H9 (cell line): Measurements from ENCODE around the gene TSSK2. TPM values are rescaled to one million over a fixed set of nuclear protein-coding genes. Genes with fewer than 3 reads are reported as not detected.
A peak's percentile ranks its signal among the peaks of the same experiment; 100 is the strongest.

Experiments used
- DNase-seq: peaks from one replicate; pipeline ENCODE4 v3.0.0-alpha.2; 2017
- H2AFZ ChIP-seq: one replicate; pipeline ENCODE4 v1.6.1; 2013; ENCODE audit warnings: mild to moderate bottlenecking, low read length, control low read depth, moderate library complexity
- H2AK5ac ChIP-seq: 2 replicates; pipeline ENCODE4 v1.6.1; 2013; ENCODE audit warnings: low read length, control low read depth, mixed read lengths; ENCODE audit not compliant: insufficient read length
- H2BK120ac ChIP-seq: one replicate; pipeline ENCODE4 v1.6.1; 2013; ENCODE audit warnings: low read depth, mild to moderate bottlenecking, low read length, control low read depth, inconsistent platforms; ENCODE audit not compliant: poor library complexity, severe bottlenecking
- H2BK12ac ChIP-seq: 2 replicates; pipeline ENCODE4 v1.6.1; 2013; ENCODE audit warnings: low read length, control low read depth, mixed read lengths, low read depth; ENCODE audit not compliant: insufficient read length
- H2BK15ac ChIP-seq: 2 replicates; pipeline ENCODE4 v1.6.1; 2013; ENCODE audit warnings: low read depth, low read length, control low read depth
- H2BK20ac ChIP-seq: one replicate; pipeline ENCODE4 v1.6.1; 2013; ENCODE audit warnings: low read depth, mild to moderate bottlenecking, low read length, control low read depth, inconsistent platforms; ENCODE audit not compliant: poor library complexity, severe bottlenecking
- H2BK5ac ChIP-seq: 2 replicates; pipeline ENCODE4 v1.6.1; 2013; ENCODE audit warnings: low read length, control low read depth, mixed read lengths; ENCODE audit not compliant: insufficient read length
- H3K14ac ChIP-seq: 2 replicates; pipeline ENCODE4 v1.6.1; 2013; ENCODE audit warnings: low read length, control low read depth; ENCODE audit not compliant: insufficient read depth
- H3K18ac ChIP-seq: 2 replicates; pipeline ENCODE4 v1.6.1; 2013; ENCODE audit warnings: low read depth, mild to moderate bottlenecking, mixed read lengths, low read length, control low read depth; ENCODE audit not compliant: insufficient read length
- H3K23ac ChIP-seq: 2 replicates; pipeline ENCODE4 v1.6.1; 2013; ENCODE audit warnings: low read length, control low read depth, mixed read lengths, low read depth; ENCODE audit not compliant: insufficient read length
- H3K23me2 ChIP-seq: 2 replicates; pipeline ENCODE4 v1.6.1; 2013; ENCODE audit warnings: low read depth, mild to moderate bottlenecking, mixed read lengths, low read length, control low read depth; ENCODE audit not compliant: insufficient read length, poor library complexity, severe bottlenecking
- H3K27ac ChIP-seq: 2 replicates; pipeline ENCODE4 v1.5.1; 2013; ENCODE audit warnings: low read length, control low read depth, mixed read lengths, low read depth; ENCODE audit not compliant: insufficient read length
- H3K27me3 ChIP-seq: 2 replicates; pipeline ENCODE4 v1.6.1; 2013; ENCODE audit warnings: low read length, control low read depth, inconsistent platforms; ENCODE audit not compliant: insufficient read depth
- H3K4ac ChIP-seq: 2 replicates; pipeline ENCODE4 v1.6.1; 2013; ENCODE audit warnings: low read depth, mild to moderate bottlenecking, control low read depth, inconsistent platforms, low read length, moderate library complexity
- H3K4me1 ChIP-seq: 2 replicates; pipeline ENCODE4 v1.6.1; 2013; ENCODE audit warnings: low read length, control low read depth, inconsistent platforms; ENCODE audit not compliant: insufficient read depth
- H3K4me2 ChIP-seq: 2 replicates; pipeline ENCODE4 v1.6.1; 2013; ENCODE audit warnings: low read length, control low read depth, mixed read lengths; ENCODE audit not compliant: insufficient read length, insufficient read depth
- H3K56ac ChIP-seq: 2 replicates; pipeline ENCODE4 v1.6.1; 2013; ENCODE audit warnings: low read depth, mild to moderate bottlenecking, mixed read lengths, low read length, control low read depth; ENCODE audit not compliant: insufficient read length
- H3K79me1 ChIP-seq: 2 replicates; pipeline ENCODE4 v1.6.1; 2013; ENCODE audit warnings: low read depth, mild to moderate bottlenecking, moderate library complexity, low read length, control low read depth, inconsistent platforms; ENCODE audit not compliant: insufficient read depth, poor library complexity, severe bottlenecking
- H3K79me2 ChIP-seq: 2 replicates; pipeline ENCODE4 v1.6.1; 2013; ENCODE audit warnings: low read length, control low read depth, inconsistent platforms; ENCODE audit not compliant: insufficient read depth
- H3K9ac ChIP-seq: 2 replicates; pipeline ENCODE4 v1.6.1; 2013; ENCODE audit warnings: low read length, control low read depth, mixed read lengths; ENCODE audit not compliant: insufficient read length; ENCODE audit errors: extremely low read depth
- H3K9me3 ChIP-seq: one replicate; pipeline ENCODE4 v1.6.1; 2013; ENCODE audit warnings: low read depth, low read length, inconsistent platforms; ENCODE audit not compliant: control insufficient read depth
- H3T11ph ChIP-seq: one replicate; pipeline ENCODE4 v1.6.1; 2013; ENCODE audit warnings: mild to moderate bottlenecking, low read length, control low read depth, inconsistent platforms
- H4K20me1 ChIP-seq: one replicate; pipeline ENCODE4 v1.6.1; 2013; ENCODE audit not compliant: control insufficient read depth, insufficient read length, insufficient read depth
- H4K5ac ChIP-seq: 2 replicates; pipeline ENCODE4 v1.6.1; 2013; ENCODE audit warnings: low read depth, mild to moderate bottlenecking, mixed read lengths, low read length, control low read depth; ENCODE audit not compliant: insufficient read length
- H4K8ac ChIP-seq: replicated peaks from 2 replicates; pipeline ENCODE4 v1.6.1; 2013; ENCODE audit warnings: low read length, control low read depth, mixed read lengths, low read depth; ENCODE audit not compliant: insufficient read length
- H4K91ac ChIP-seq: 2 replicates; pipeline ENCODE4 v1.6.1; 2013; ENCODE audit warnings: low read depth, mild to moderate bottlenecking, moderate library complexity, mixed read lengths, low read length, control low read depth; ENCODE audit not compliant: insufficient read length
- H3K27ac Mint-ChIP-seq, 3 experiments: 2 replicates in 2 of 3; 3 replicates in 1 of 3; pipeline ENCODE4 v1.8.0; 2020 to 2021; ENCODE audit warnings: mixed read lengths in 3 of 3, mild to moderate bottlenecking in 1 of 3, moderate library complexity in 1 of 3
- H3K27me3 Mint-ChIP-seq: 2 replicates; pipeline ENCODE4 v1.8.0; 2021; ENCODE audit warnings: low read depth, mild to moderate bottlenecking, moderate library complexity, mixed read lengths
- H3K36me3 Mint-ChIP-seq, 3 experiments: 2 replicates in 2 of 3; 3 replicates in 1 of 3; pipeline ENCODE4 v1.8.0; 2020 to 2021; ENCODE audit warnings: low read depth in 3 of 3, mixed read lengths in 3 of 3; ENCODE audit not compliant: insufficient read depth in 1 of 3
- H3K4me1 Mint-ChIP-seq, 2 experiments: 2 replicates each; pipeline ENCODE4 v1.8.0; 2020; ENCODE audit warnings: mixed read lengths in 2 of 2
- H3K4me3 Mint-ChIP-seq, 2 experiments: 2 replicates in 1 of 2; 3 replicates in 1 of 2; pipeline ENCODE4 v1.8.0; 2020 to 2021; ENCODE audit warnings: mild to moderate bottlenecking in 2 of 2, mixed read lengths in 2 of 2, moderate library complexity in 1 of 2
- H3K9me3 Mint-ChIP-seq, 2 experiments: 2 replicates in 1 of 2; 3 replicates in 1 of 2; pipeline ENCODE4 v1.8.0; 2020; ENCODE audit warnings: mild to moderate bottlenecking in 2 of 2, mixed read lengths in 2 of 2, moderate library complexity in 1 of 2
- CTCF ChIP-seq: fragments of 200-600 bp; sonication (generic); conservative IDR thresholded peaks from 3 replicates; pipeline ENCODE4 v1.8.0; 2021; ENCODE audit warnings: antibody characterized with exemption, mild to moderate bottlenecking
- WGBS: extraction: QIAGEN DNeasy Blood & Tissue Kit; methylation state at CpG from one replicate; pipeline ENCODE4 v1.1.7; 2013; ENCODE audit warnings: missing lambda C conversion rate, low lambda C conversion rate, mixed read lengths; ENCODE audit not compliant: insufficient read length; ENCODE audit errors: extremely low coverage; 5-methylcytosine and 5-hydroxymethylcytosine counted together
- total RNA-seq: library from RNA; stranded (reverse); gene quantifications from 2 replicates; pipeline ENCODE4 v1.2.1, GENCODE V29; 2021

The TSSK2 gene
- total RNA-seq, 1 experiment from 2014 or later, result not detected

DNA sequence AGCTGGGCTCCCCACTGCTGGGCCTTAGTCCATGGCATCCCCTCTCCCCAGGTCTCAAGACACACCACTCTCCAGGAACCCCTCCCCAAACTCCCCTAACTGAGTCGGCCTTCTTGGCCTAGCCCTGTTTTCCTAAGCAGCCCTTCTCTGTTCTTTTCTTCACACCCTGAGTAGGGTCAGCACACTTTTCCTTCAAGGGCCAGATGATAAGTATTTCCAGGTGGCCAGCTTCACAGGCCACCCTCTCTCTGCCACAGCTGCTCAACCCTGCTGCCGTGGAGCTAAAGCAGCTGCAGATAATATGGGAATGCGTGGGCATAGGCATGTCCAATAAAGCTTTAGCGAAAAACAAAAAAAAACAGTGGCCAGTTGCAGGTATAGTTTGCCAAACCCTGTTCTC lies 33.0 kb upstream of the TSSK2 start:
- peak overlapping the region; percentile 20 to 72 (median 36); a peak in 4 of 7 replicates for H3K27ac Mint-ChIP-seq

More for the DNA sequence above, 33.0 kb upstream of the TSSK2 start:
- DNase-seq, result no peak
- H3K36me3 Mint-ChIP-seq, result peaks cover 0 to 17% (median 0%) of the 10 kb centered on the region in 3 experiments; a peak in 3 of 7 replicates
- H2AFZ ChIP-seq, result no peak overlapping the region
- no peak overlapping the region for H3K18ac ChIP-seq
- no peaks in the 10 kb centered on the region for H4K20me1 ChIP-seq
- H4K8ac ChIP-seq, result no peak overlapping the region
- TF ChIP-seq CTCF, result no peak
- no peak overlapping the region for H3K23ac ChIP-seq
- H3K4me1 Mint-ChIP-seq, result 0 out of 4 replicates have a peak, but pooled peaks cover 0 to 2% of the 10 kb centered on the region in 2 experiments
- no peak overlapping the region for H3K56ac ChIP-seq
- H2BK12ac ChIP-seq, result no peak overlapping the region
- H3K27ac ChIP-seq, result no peak overlapping the region
- no peaks in the 10 kb centered on the region for H3K23me2 ChIP-seq
- H3K79me2 ChIP-seq, result no peaks in the 10 kb centered on the region
- no peak overlapping the region for H3K9ac ChIP-seq
- no peak overlapping the region for H2BK120ac ChIP-seq
- H3K27me3 Mint-ChIP-seq, result no peaks in the 10 kb centered on the region
- no peak overlapping the region for H4K91ac ChIP-seq
- no peak overlapping the region for H2BK5ac ChIP-seq
- no peak overlapping the region for H2BK15ac ChIP-seq
- H3K27me3 ChIP-seq, result no peaks in the 10 kb centered on the region
- H3T11ph ChIP-seq, result no peak overlapping the region
- no peaks in the 10 kb centered on the region for H3K9me3 Mint-ChIP-seq
- no peaks in the 10 kb centered on the region for H3K4me1 ChIP-seq
- no peak overlapping the region for H2BK20ac ChIP-seq
- no peak overlapping the region for H3K4me2 ChIP-seq
- no peaks in the 10 kb centered on the region for H3K79me1 ChIP-seq
- no peak overlapping the region for H2AK5ac ChIP-seq
- no peak overlapping the region for H3K14ac ChIP-seq
- H3K4me3 Mint-ChIP-seq, result no peak overlapping the region
- no CpG with 5 or more reads among the region's 4 CpGs for WGBS
- no peak overlapping the region for H3K4ac ChIP-seq
- no peak overlapping the region for H4K5ac ChIP-seq
- H3K9me3 ChIP-seq, result no peaks in the 10 kb centered on the region
